Small intestine (tissue), 7 donors: ENCODE data around the gene ANKS1B. TPM values are rescaled to one million over a fixed set of nuclear protein-coding genes. Genes with fewer than 3 reads are reported as not detected.

Experiments used
- DNase-seq, 2 donors: peaks; one replicate each; pipeline versions ENCODE4 v3.0.0 to v3.0.0-alpha.2; 2013
- FAIRE-seq: peaks from 2 replicates; lab custom pipeline; 2012; peaks lifted over from hg19 to GRCh38; lab: Jason Lieb, UNC
- H3K27ac ChIP-seq, 3 donors: one replicate each; pipeline ENCODE4 v1.5.1; 2013; ENCODE audit warnings: low read length in 2 of 3, mild to moderate bottlenecking in 2 of 3, control low read depth in 1 of 3, inconsistent platforms in 1 of 3, low read depth in 1 of 3, moderate library complexity in 1 of 3
- H3K27me3 ChIP-seq, 3 donors: one replicate each; pipeline ENCODE4 v1.6.1; 2013; ENCODE audit warnings: low read length in 3 of 3, inconsistent platforms in 1 of 3; ENCODE audit not compliant: control insufficient read depth in 3 of 3, insufficient read depth in 3 of 3
- H3K36me3 ChIP-seq, 3 donors: one replicate each; pipeline ENCODE4 v1.6.1; 2013; ENCODE audit warnings: low read length in 3 of 3, inconsistent platforms in 1 of 3, low read depth in 1 of 3, mild to moderate bottlenecking in 1 of 3, moderate library complexity in 1 of 3; ENCODE audit not compliant: control insufficient read depth in 3 of 3, insufficient read depth in 2 of 3
- H3K4me1 ChIP-seq, 3 donors: one replicate each; pipeline ENCODE4 v1.6.1; 2013; ENCODE audit warnings: low read length in 2 of 3, inconsistent platforms in 1 of 3, low read depth in 1 of 3, mild to moderate bottlenecking in 1 of 3, moderate library complexity in 1 of 3; ENCODE audit not compliant: control insufficient read depth in 3 of 3, insufficient read depth in 2 of 3
- H3K4me3 ChIP-seq, 3 donors: one replicate each; pipeline ENCODE4 v1.5.1; 2013; ENCODE audit warnings: low read length in 3 of 3, control low read depth in 1 of 3, inconsistent platforms in 1 of 3, low read depth in 1 of 3, mild to moderate bottlenecking in 1 of 3, moderate library complexity in 1 of 3
- H3K9me3 ChIP-seq, 2 donors: one replicate each; pipeline ENCODE4 v1.6.1; 2013; ENCODE audit warnings: low read depth in 1 of 2, low read length in 1 of 2; ENCODE audit not compliant: control insufficient read depth in 2 of 2, insufficient read depth in 1 of 2
- WGBS, 3 donors: extraction: QIAGEN DNeasy Blood & Tissue Kit; methylation state at CpG; one replicate each; pipeline ENCODE4 v1.1.7; 2013; 5-methylcytosine and 5-hydroxymethylcytosine counted together
- polyA plus RNA-seq, 4 donors: library from polyadenylated mRNA; stranded (reverse) in 3 of 4; unstranded in 1 of 4; fragments of 200-250 nt in 3 of 4; fragments of 120-200 nt in 1 of 4; gene quantifications; one replicate each; pipeline versions ENCODE4 v1.2.1 to v1.2.3, GENCODE V29; 2013
- donor health status: healthy with polysubstance abuse.
- donor health status: control.
- donor health status: control.
- donor health status: Bipolar disorder and iron deficiency.
- donor health status: healthy.

Gene ANKS1B
- polyA plus RNA-seq, 4 donors, result 0.44 to 0.72 TPM; not detected in 2

GRCh38 chr12:99024870-99025269 is 959.9 kb downstream of the ANKS1B start:
- no peak overlapping the region for H3K27ac ChIP-seq
- WGBS, 3 donors, result 76 to 82% (median 79%) methylated on average over 4 of the region's 4 CpGs
- DNase-seq, result no peak
- FAIRE-seq, result no peak
- H3K27me3 ChIP-seq, result no peaks in the 10 kb centered on the region
- no peaks in the 10 kb centered on the region for H3K36me3 ChIP-seq
- H3K4me1 ChIP-seq, result no peaks in the 10 kb centered on the region
- no peak overlapping the region for H3K4me3 ChIP-seq
- H3K9me3 ChIP-seq, result no peaks in the 10 kb centered on the region

- FAIRE-seq (no peak), DNase-seq (no peak)
- Histone ChIP-seq H3K27ac (no peak overlapping the region), H3K36me3 (no peaks in the 10 kb centered on the region), H3K9me3 (no peaks in the 10 kb centered on the region), H3K27me3 (no peaks in the 10 kb centered on the region), H3K4me1 (no peaks in the 10 kb centered on the region), H3K4me3 (no peak overlapping the region)
Observed at GRCh38 chr12:99024191-99024590, 960.5 kb downstream of the ANKS1B start.

- H3K9me3 ChIP-seq, result no peaks in the 10 kb centered on the region
- H3K4me3 ChIP-seq, result no peak overlapping the region
- H3K27ac ChIP-seq, result no peak overlapping the region
- FAIRE-seq (no peak), DNase-seq (no peak)
- 63 to 77% (median 73%) methylated on average over 1 of the region's 1 CpG for WGBS, 3 donors
- no peaks in the 10 kb centered on the region for H3K36me3 ChIP-seq
- no peaks in the 10 kb centered on the region for H3K27me3 ChIP-seq
- no peaks in the 10 kb centered on the region for H3K4me1 ChIP-seq
Observed at GRCh38 chr12:99020871-99021270, 963.9 kb downstream of the ANKS1B start.

- no peak overlapping the region for H3K27ac ChIP-seq
Observed at GRCh38 chr12:99019798-99020197, 964.9 kb downstream of the ANKS1B start.

GRCh38 chr12:99017971-99018370 is 966.8 kb downstream of the ANKS1B start:
- FAIRE-seq, result no peak
- WGBS, 3 donors, result 63 to 81% (median 67%) methylated on average over 2 of the region's 2 CpGs
- Histone ChIP-seq H3K4me3 (no peak overlapping the region), H3K27me3 (no peaks in the 10 kb centered on the region), H3K36me3 (no peaks in the 10 kb centered on the region), H3K9me3 (no peaks in the 10 kb centered on the region), H3K27ac (no peak overlapping the region), H3K4me1 (no peaks in the 10 kb centered on the region)
- no peak for DNase-seq

More at GRCh38 chr12:99019798-99020197, 964.9 kb downstream of the ANKS1B start:
- no peaks in the 10 kb centered on the region for H3K9me3 ChIP-seq
- H3K4me3 ChIP-seq, result no peak overlapping the region
- no peaks in the 10 kb centered on the region for H3K4me1 ChIP-seq
- DNase-seq (no peak), FAIRE-seq (no peak)
- H3K27me3 ChIP-seq, result no peaks in the 10 kb centered on the region
- H3K36me3 ChIP-seq, result no peaks in the 10 kb centered on the region

- WGBS, 3 donors, result 63 to 76% (median 75%) methylated on average over 3 of the region's 3 CpGs
- H3K4me3 ChIP-seq, result no peak overlapping the region
- H3K27ac ChIP-seq, result no peak overlapping the region
- no peaks in the 10 kb centered on the region for H3K27me3 ChIP-seq
- no peaks in the 10 kb centered on the region for H3K4me1 ChIP-seq
- H3K36me3 ChIP-seq, result no peaks in the 10 kb centered on the region
- FAIRE-seq, result no peak
- H3K9me3 ChIP-seq, result no peaks in the 10 kb centered on the region
- no peak for DNase-seq
Observed at GRCh38 chr12:99009654-99010296, 975.0 kb downstream of the ANKS1B start.

- no peak for DNase-seq
- H3K36me3 ChIP-seq, result no peaks in the 10 kb centered on the region
- WGBS, 3 donors, result 78 to 85% (median 82%) methylated on average over 5 of the region's 5 CpGs
- no peaks in the 10 kb centered on the region for H3K9me3 ChIP-seq
- FAIRE-seq, result no peak
- H3K4me1 ChIP-seq, result no peaks in the 10 kb centered on the region
- peaks cover 0 to 2% (median 0%) of the 10 kb centered on the region in 3 donors for H3K27me3 ChIP-seq
- no peak overlapping the region for H3K27ac ChIP-seq
- no peak overlapping the region for H3K4me3 ChIP-seq
Observed at GRCh38 chr12:99005601-99006000, 979.1 kb downstream of the ANKS1B start.

GRCh38 chr12:99004799-99005466 is 979.8 kb downstream of the ANKS1B start:
- H3K27me3 ChIP-seq, result peaks cover 0 to 2% (median 0%) of the 10 kb centered on the region in 3 donors
- WGBS, 3 donors, result 82 to 85% (median 85%) methylated on average over 12 of the region's 12 CpGs
- no peaks in the 10 kb centered on the region for H3K36me3 ChIP-seq
- DNase-seq (no peak), FAIRE-seq (no peak)
- H3K4me3 ChIP-seq, result no peak overlapping the region
- H3K27ac ChIP-seq, result no peak overlapping the region
- no peaks in the 10 kb centered on the region for H3K9me3 ChIP-seq
- H3K4me1 ChIP-seq, result no peaks in the 10 kb centered on the region
